HepG2 (cell line): Measurements from ENCODE around the gene ZBTB7A. TPM values are rescaled to one million over a fixed set of nuclear protein-coding genes. Genes with fewer than 3 reads are reported as not detected.

Experiments used
- AGO2 ChIP-seq: fragments of 200-400 bp; formaldehyde crosslinking; optimal IDR thresholded peaks from 2 replicates; pipeline ENCODE3; 2017; ENCODE audit warnings: mild to moderate bottlenecking, low read depth, low read length, moderate library complexity
- FOSL1 ChIP-seq: sonication (generic); formaldehyde crosslinking; IDR thresholded peaks from 2 replicates; pipeline ENCODE4 v1.9.0; 2021; ENCODE audit warnings: missing genetic modification reagents, borderline replicate concordance
- KDM5A ChIP-seq: fragments of 200-600 bp; sonication (generic); IDR thresholded peaks from 2 replicates; pipeline ENCODE4 v1.7.0; 2018; ENCODE audit warnings: antibody characterized with exemption, mild to moderate bottlenecking, low read length, borderline replicate concordance
- KLF13 ChIP-seq: sonication (generic); formaldehyde crosslinking; IDR thresholded peaks from 2 replicates; pipeline ENCODE4 v1.4.0; 2020; ENCODE audit warnings: mild to moderate bottlenecking, missing genetic modification reagents
- NR2C2 ChIP-seq: sonication (generic); formaldehyde crosslinking; IDR thresholded peaks from 2 replicates; pipeline ENCODE4 v1.4.0; 2020; ENCODE audit warnings: missing genetic modification reagents, mild to moderate bottlenecking, moderate library complexity, borderline replicate concordance
- PAF1 ChIP-seq: IDR thresholded peaks from 2 replicates; pipeline ENCODE4 v1.6.1; 2016; ENCODE audit warnings: missing genetic modification reagents, missing compliant biosample characterization
- POLR2A ChIP-seq, 2 experiments: IDR thresholded peaks; 2 replicates each; pipeline ENCODE4 v1.6.1; 2011; ENCODE audit warnings: low read depth in 2 of 2, low read length in 2 of 2, mild to moderate bottlenecking in 1 of 2, moderate library complexity in 1 of 2; ENCODE audit not compliant: insufficient read depth in 1 of 2
- POLR2G ChIP-seq: fragments of 200-400 bp; formaldehyde crosslinking; IDR thresholded peaks from 2 replicates; pipeline ENCODE4 v1.6.1; 2018; ENCODE audit warnings: mild to moderate bottlenecking, low read depth, low read length, moderate library complexity
- RBAK ChIP-seq: sonication (generic); formaldehyde crosslinking; IDR thresholded peaks from 2 replicates; pipeline ENCODE4 v1.5.1; 2020; ENCODE audit warnings: mild to moderate bottlenecking, missing genetic modification reagents
- SMC3 ChIP-seq: IDR thresholded peaks from 2 replicates; pipeline ENCODE4 v1.6.1; 2011; ENCODE audit warnings: low read length, improper control_type of control experiment
- ZNF619 ChIP-seq: sonication (generic); formaldehyde crosslinking; IDR thresholded peaks from 2 replicates; pipeline ENCODE4 v1.4.0; 2020; ENCODE audit warnings: mild to moderate bottlenecking, missing genetic modification reagents
- ZNF629 ChIP-seq: sonication (generic); formaldehyde crosslinking; conservative IDR thresholded peaks from 2 replicates; pipeline ENCODE4 v1.5.0; 2020; ENCODE audit warnings: missing genetic modification reagents
- polyA plus RNA-seq, 8 experiments: library from polyadenylated mRNA; depleted of rRNA in 3 of 8; stranded (reverse) in 7 of 8; unstranded in 1 of 8; fragments of >200 nt; fragmentation: Illumina TruSeq in 4 of 8; extraction: Trizol in 4 of 8; gene quantifications; 2 replicates each; pipeline versions ENCODE4 v1.2.1 to v1.2.3, GENCODE V29; 2011 to 2016; ENCODE audit warnings: low read depth in 4 of 8, missing spikeins in 1 of 8, mixed read lengths in 1 of 8; ENCODE audit not compliant: insufficient read depth in 1 of 8
- total RNA-seq, 5 experiments: library from RNA; depleted of rRNA; stranded (reverse); fragments of >200 nt; fragmentation: Illumina TruSeq; extraction: Trizol; gene quantifications; 2 replicates each; pipeline ENCODE4 v1.2.3, GENCODE V29; 2016; ENCODE audit warnings: low read depth in 1 of 5
- TF ChIP-seq, protein P1 (sequence below): sonication (generic); formaldehyde crosslinking; IDR thresholded peaks from 2 replicates; pipeline ENCODE4 v1.5.0; 2020; ENCODE audit warnings: missing genetic modification reagents
- TF ChIP-seq, protein P2 (sequence below): sonication (generic); formaldehyde crosslinking; conservative IDR thresholded peaks from 2 replicates; pipeline ENCODE4 v1.8.0; 2022; ENCODE audit warnings: mild to moderate bottlenecking, moderate library complexity, missing genetic modification reagents
- TF ChIP-seq, protein P3 (sequence below): sonication (generic); formaldehyde crosslinking; IDR thresholded peaks from 2 replicates; pipeline ENCODE4 v1.5.0; 2020; ENCODE audit warnings: missing genetic modification reagents
- TF ChIP-seq, protein P4 (sequence below): sonication (generic); formaldehyde crosslinking; conservative IDR thresholded peaks from 2 replicates; pipeline ENCODE4 v1.8.1; 2023; ENCODE audit warnings: missing genetic modification reagents
- TF ChIP-seq, protein P5 (sequence below): sonication (generic); formaldehyde crosslinking; IDR thresholded peaks from 2 replicates; pipeline ENCODE4 v1.4.0; 2020; ENCODE audit warnings: mild to moderate bottlenecking, missing genetic modification reagents

Gene ZBTB7A
- total and polyA plus RNA-seq, 2 of the 13 experiments (the other 11 are each of a cell fraction or from before 2014, with no cell fraction given): 3.6 to 4.0 TPM

DNA sequence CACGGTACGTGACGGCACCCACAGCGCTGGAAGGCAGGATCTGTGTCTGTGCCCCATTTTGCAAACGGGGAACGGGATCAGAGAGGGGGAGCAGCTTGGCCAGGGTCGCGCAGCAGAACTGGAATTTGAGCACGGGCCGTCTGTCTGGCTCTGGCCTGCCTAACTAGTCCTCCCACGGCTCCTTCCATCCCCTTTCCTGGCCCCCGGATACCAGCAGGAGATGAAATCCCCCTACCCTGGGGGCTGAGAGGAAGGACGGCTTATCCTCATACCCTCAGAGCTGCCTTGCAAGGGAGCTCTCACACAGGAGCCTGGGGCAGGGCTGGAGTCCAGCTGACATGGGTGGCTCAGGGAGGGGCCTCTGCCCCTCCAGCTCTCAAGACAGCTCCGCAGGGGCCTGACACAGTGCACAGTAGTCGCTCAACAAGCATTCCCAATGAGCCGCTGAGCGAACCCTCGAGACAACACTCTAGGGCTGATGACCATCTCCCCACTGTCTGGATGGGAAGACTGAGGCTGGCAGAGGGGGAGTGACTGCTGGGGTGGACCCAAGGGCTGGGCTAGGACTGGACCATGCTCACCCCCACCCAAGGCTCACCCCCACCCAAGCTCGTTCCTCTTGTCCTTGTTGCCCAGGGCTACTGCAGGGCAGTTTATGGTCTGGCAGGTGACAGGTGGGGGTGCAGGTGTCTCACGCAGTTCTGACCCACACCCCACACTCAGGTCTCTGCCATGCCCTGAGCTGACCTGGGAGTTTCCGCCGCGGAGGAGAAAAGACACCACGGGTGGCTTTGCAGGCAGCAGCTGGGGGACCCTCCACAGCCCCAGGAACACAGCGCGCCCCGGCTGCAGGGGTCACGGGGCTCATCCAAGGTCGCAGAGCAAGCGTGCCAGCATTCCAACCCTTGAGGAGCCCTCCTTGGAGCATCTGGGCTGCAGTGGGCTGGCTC is 4.0 kb downstream of the ZBTB7A start (continued):
- TF ChIP-seq, protein P1, sequence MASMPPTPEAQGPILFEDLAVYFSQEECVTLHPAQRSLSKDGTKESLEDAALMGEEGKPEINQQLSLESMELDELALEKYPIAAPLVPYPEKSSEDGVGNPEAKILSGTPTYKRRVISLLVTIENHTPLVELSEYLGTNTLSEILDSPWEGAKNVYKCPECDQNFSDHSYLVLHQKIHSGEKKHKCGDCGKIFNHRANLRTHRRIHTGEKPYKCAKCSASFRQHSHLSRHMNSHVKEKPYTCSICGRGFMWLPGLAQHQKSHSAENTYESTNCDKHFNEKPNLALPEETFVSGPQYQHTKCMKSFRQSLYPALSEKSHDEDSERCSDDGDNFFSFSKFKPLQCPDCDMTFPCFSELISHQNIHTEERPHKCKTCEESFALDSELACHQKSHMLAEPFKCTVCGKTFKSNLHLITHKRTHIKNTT: no peak
- TF ChIP-seq PAF1 (no peak), AGO2 (peak; percentile 91), POLR2A (IDR thresholded peaks at IDR 0.05; ENCODE audit: insufficient read depth in 1 of 2, low read depth in 2 of 2, low read length in 2 of 2) (0 out of 4 replicates have a peak, but pooled peaks have one; percentile 7 to 12), KLF13 (CRISPR knock-in tag) (no peak), KDM5A (no peak), POLR2G (peak; percentile 30; the same call in 1 of the 2 replicates), ZNF629 (CRISPR knock-in tag) (peak; percentile 98), RBAK (CRISPR knock-in tag) (no peak), FOSL1 (no peak), SMC3 (no peak), NR2C2 (CRISPR knock-in tag) (0 out of 2 replicates have a peak, but pooled peaks have one; percentile 32), ZNF619 (CRISPR knock-in tag) (no peak)
- TF ChIP-seq, protein P2, sequence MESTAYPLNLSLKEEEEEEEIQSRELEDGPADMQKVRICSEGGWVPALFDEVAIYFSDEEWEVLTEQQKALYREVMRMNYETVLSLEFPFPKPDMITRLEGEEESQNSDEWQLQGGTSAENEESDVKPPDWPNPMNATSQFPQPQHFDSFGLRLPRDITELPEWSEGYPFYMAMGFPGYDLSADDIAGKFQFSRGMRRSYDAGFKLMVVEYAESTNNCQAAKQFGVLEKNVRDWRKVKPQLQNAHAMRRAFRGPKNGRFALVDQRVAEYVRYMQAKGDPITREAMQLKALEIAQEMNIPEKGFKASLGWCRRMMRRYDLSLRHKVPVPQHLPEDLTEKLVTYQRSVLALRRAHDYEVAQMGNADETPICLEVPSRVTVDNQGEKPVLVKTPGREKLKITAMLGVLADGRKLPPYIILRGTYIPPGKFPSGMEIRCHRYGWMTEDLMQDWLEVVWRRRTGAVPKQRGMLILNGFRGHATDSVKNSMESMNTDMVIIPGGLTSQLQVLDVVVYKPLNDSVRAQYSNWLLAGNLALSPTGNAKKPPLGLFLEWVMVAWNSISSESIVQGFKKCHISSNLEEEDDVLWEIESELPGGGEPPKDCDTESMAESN (CRISPR knock-in tag): no peak
- TF ChIP-seq, protein P3, sequence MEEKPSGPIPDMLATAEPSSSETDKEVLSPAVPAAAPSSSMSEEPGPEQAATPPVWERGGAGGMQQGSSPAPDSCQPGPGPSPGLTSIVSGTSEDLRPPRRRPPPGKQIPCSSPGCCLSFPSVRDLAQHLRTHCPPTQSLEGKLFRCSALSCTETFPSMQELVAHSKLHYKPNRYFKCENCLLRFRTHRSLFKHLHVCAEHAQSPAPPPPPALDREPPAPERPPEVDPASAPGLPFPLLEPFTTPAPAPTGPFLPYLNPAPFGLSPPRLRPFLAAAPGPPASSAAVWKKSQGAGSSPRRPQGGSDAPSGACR: no peak
- TF ChIP-seq, protein P4, sequence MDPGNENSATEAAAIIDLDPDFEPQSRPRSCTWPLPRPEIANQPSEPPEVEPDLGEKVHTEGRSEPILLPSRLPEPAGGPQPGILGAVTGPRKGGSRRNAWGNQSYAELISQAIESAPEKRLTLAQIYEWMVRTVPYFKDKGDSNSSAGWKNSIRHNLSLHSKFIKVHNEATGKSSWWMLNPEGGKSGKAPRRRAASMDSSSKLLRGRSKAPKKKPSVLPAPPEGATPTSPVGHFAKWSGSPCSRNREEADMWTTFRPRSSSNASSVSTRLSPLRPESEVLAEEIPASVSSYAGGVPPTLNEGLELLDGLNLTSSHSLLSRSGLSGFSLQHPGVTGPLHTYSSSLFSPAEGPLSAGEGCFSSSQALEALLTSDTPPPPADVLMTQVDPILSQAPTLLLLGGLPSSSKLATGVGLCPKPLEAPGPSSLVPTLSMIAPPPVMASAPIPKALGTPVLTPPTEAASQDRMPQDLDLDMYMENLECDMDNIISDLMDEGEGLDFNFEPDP (CRISPR knock-in tag): no peak
- TF ChIP-seq, protein P5, sequence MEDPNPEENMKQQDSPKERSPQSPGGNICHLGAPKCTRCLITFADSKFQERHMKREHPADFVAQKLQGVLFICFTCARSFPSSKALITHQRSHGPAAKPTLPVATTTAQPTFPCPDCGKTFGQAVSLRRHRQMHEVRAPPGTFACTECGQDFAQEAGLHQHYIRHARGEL (CRISPR knock-in tag): no peak
